AG04449 (cell line): ENCODE results near the gene FNDC1.
A peak's percentile ranks its signal among the peaks of the same experiment; 100 is the strongest.

ENCODE experiments used
- CTCF ChIA-PET: fragments of 350-600 bp; formaldehyde crosslinking; extraction: SDS; loops from one replicate; lab custom pipeline; 2021; ENCODE audit warnings: antibody characterized with exemption; lab: Yijun Ruan, JAX
- POLR2A ChIA-PET: fragments of 400-600, 350-600 bp; formaldehyde crosslinking; extraction: SDS; loops from one replicate; lab custom pipeline; 2020; ENCODE audit warnings: antibody characterized with exemption, inconsistent platforms; lab: Yijun Ruan, JAX
- DNase-seq: peaks from one replicate; pipeline ENCODE4 v3.0.0-alpha.2; 2010; ENCODE audit warnings: low read depth, low spot score
- H3K4me3 ChIP-seq: 2 replicates; pipeline ENCODE4 v1.5.1; 2011; ENCODE audit warnings: low read depth, mild to moderate bottlenecking, control low read depth, low read length
- CTCF ChIP-seq: IDR thresholded peaks from one replicate; pipeline ENCODE4 v1.5.1; 2011; ENCODE audit warnings: mild to moderate bottlenecking, moderate library complexity, low read length, control low read depth, inconsistent platforms; ENCODE audit not compliant: insufficient read depth; ENCODE audit errors: missing control alignments

The FNDC1 gene

GRCh38 chr6:159134701-159135364 is 34.4 kb upstream of the FNDC1 start:
- CTCF ChIA-PET, result interaction anchor here (0.6 to 11.0 kb wide), 37 partner anchors 9 to 524 kb away, joined by 3 to 177 read pairs (median 5); partner anchors contain the start of genes RSPH3 and TAGAP
- no peak overlapping the region for H3K4me3 ChIP-seq
- POLR2A ChIA-PET, result no interaction called here
- DNase-seq, result no peak
- peak; percentile 86 for TF ChIP-seq CTCF

GRCh38 chr6:159137676-159138075 is 31.5 kb upstream of the FNDC1 start:
- no peak for DNase-seq
- POLR2A ChIA-PET, result no interaction called here
- no peak for TF ChIP-seq CTCF
- no peak overlapping the region for H3K4me3 ChIP-seq
- CTCF ChIA-PET, result interaction anchor here (0.8 to 11.0 kb wide), 5 partner anchors 10 to 817 kb away, joined by 3 to 177 read pairs (median 38); no protein-coding TSS in a partner anchor

GRCh38 chr6:159142531-159142930 is 26.7 kb upstream of the FNDC1 start:
- TF ChIP-seq CTCF, result no peak
- H3K4me3 ChIP-seq, result no peak overlapping the region
- POLR2A ChIA-PET, result no interaction called here
- no peak for DNase-seq
- CTCF ChIA-PET, result interaction anchor here (1.1 to 10.5 kb wide), 3 partner anchors 8 to 513 kb away, joined by 4 to 89 read pairs (median 5); no protein-coding TSS in a partner anchor

GRCh38 chr6:159148641-159149040 is 20.6 kb upstream of the FNDC1 start:
- ChIA-PET POLR2A (no interaction called here), CTCF (interaction anchor here (0.9 to 10.5 kb wide), 3 partner anchors 14 to 505 kb away, joined by 3 to 89 read pairs (median 4); no protein-coding TSS in a partner anchor)
- DNase-seq, result no peak
- no peak for TF ChIP-seq CTCF
- no peak overlapping the region for H3K4me3 ChIP-seq

GRCh38 chr6:159149641-159150040 is 19.6 kb upstream of the FNDC1 start:
- DNase-seq, result no peak
- TF ChIP-seq CTCF, result no peak
- no peak overlapping the region for H3K4me3 ChIP-seq
- CTCF ChIA-PET, result interaction anchor here (0.9 to 10.5 kb wide), 8 partner anchors 10 to 507 kb away, joined by 3 to 89 read pairs (median 4); no protein-coding TSS in a partner anchor
- POLR2A ChIA-PET, result no interaction called here

GRCh38 chr6:159151266-159151855 is 17.8 kb upstream of the FNDC1 start:
- DNase-seq, result no peak

More at GRCh38 chr6:159151266-159151855, 17.8 kb upstream of the FNDC1 start:
- peak; percentile 66 for TF ChIP-seq CTCF
- H3K4me3 ChIP-seq, result no peak overlapping the region
- POLR2A ChIA-PET, result no interaction called here
- CTCF ChIA-PET, result interaction anchor here (0.8 to 10.5 kb wide), 15 partner anchors 9 to 513 kb away, joined by 3 to 89 read pairs (median 3); no protein-coding TSS in a partner anchor
